HepG2 (cell line): ENCODE data around the gene NOTO. TPM values are rescaled to one million over a fixed set of nuclear protein-coding genes. Genes with fewer than 3 reads are reported as not detected.
A peak's percentile ranks its signal among the peaks of the same experiment; 100 is the strongest.

Source experiments
- CREB3 ChIP-seq: sonication (generic); formaldehyde crosslinking; IDR thresholded peaks from 2 replicates; pipeline ENCODE4 v1.5.0; 2020; ENCODE audit warnings: missing genetic modification reagents
- FOXC1 ChIP-seq: sonication (generic); formaldehyde crosslinking; IDR thresholded peaks from 2 replicates; pipeline ENCODE4 v1.8.0; 2022; ENCODE audit warnings: mild to moderate bottlenecking, missing genetic modification reagents, borderline replicate concordance
- NFYC ChIP-seq: IDR thresholded peaks from 2 replicates; pipeline ENCODE4 v1.6.1; 2016; ENCODE audit warnings: missing genetic modification reagents, missing compliant biosample characterization
- THAP7 ChIP-seq: sonication (generic); formaldehyde crosslinking; IDR thresholded peaks from 2 replicates; pipeline ENCODE4 v1.8.1; 2023; ENCODE audit warnings: mild to moderate bottlenecking, missing genetic modification reagents
- ZBTB40 ChIP-seq, 2 experiments: fragments of 450-650 bp in 1 of 2; sonication (generic) in 1 of 2; formaldehyde crosslinking in 1 of 2; IDR thresholded peaks; 2 replicates each; pipeline versions ENCODE4 v1.6.1 to v1.8.0; 2016 to 2022; ENCODE audit warnings: antibody characterized with exemption in 1 of 2, mild to moderate bottlenecking in 1 of 2, missing genetic modification reagents in 1 of 2
- ZFP36 ChIP-seq: fragments of 150-350 bp; IDR thresholded peaks from 2 replicates; pipeline ENCODE4 v1.6.1; 2018; ENCODE audit warnings: borderline replicate concordance, low read length, low read depth; ENCODE audit not compliant: partially characterized antibody
- ZNF850 ChIP-seq: sonication (generic); formaldehyde crosslinking; conservative IDR thresholded peaks from 2 replicates; pipeline ENCODE4 v1.9.0; 2021; ENCODE audit warnings: mild to moderate bottlenecking, missing genetic modification reagents
- polyA plus RNA-seq, 8 experiments: library from polyadenylated mRNA; depleted of rRNA in 3 of 8; stranded (reverse) in 7 of 8; unstranded in 1 of 8; fragments of >200 nt; fragmentation: Illumina TruSeq in 4 of 8; extraction: Trizol in 4 of 8; gene quantifications; 2 replicates each; pipeline versions ENCODE4 v1.2.1 to v1.2.3, GENCODE V29; 2011 to 2016; ENCODE audit warnings: low read depth in 4 of 8, missing spikeins in 1 of 8, mixed read lengths in 1 of 8; ENCODE audit not compliant: insufficient read depth in 1 of 8
- total RNA-seq, 5 experiments: library from RNA; depleted of rRNA; stranded (reverse); fragments of >200 nt; fragmentation: Illumina TruSeq; extraction: Trizol; gene quantifications; 2 replicates each; pipeline ENCODE4 v1.2.3, GENCODE V29; 2016; ENCODE audit warnings: low read depth in 1 of 5
- TF ChIP-seq, protein P1 (sequence below): IDR thresholded peaks from 2 replicates; pipeline ENCODE4 v1.4.0; 2020; ENCODE audit warnings: mild to moderate bottlenecking, missing genetic modification reagents
- TF ChIP-seq, protein P2 (sequence below): sonication (generic); formaldehyde crosslinking; IDR thresholded peaks from 2 replicates; pipeline ENCODE4 v1.8.1; 2023; ENCODE audit warnings: missing genetic modification reagents, inconsistent platforms, borderline replicate concordance

The NOTO gene
- total and polyA plus RNA-seq, 2 of the 13 experiments (the other 11 are each of a cell fraction or from before 2014, with no cell fraction given) = not detected

GRCh38 chr2:73156539-73157124, 45.7 kb upstream of the NOTO start (continued):
- no peak for TF ChIP-seq ZBTB40 (IDR thresholded peaks at IDR 0.05)
- no peak for TF ChIP-seq ZBTB40 (CRISPR knock-in tag; IDR thresholded peaks at IDR 0.05)
- TF ChIP-seq FOXC1 (CRISPR knock-in tag) = peak; percentile 61; the same call in 1 of the 2 replicates
- TF ChIP-seq NFYC (CRISPR knock-in tag) = no peak
- TF ChIP-seq ZNF850 (CRISPR knock-in tag) = no peak
- TF ChIP-seq CREB3 (CRISPR knock-in tag) = no peak
- TF ChIP-seq, protein P1, sequence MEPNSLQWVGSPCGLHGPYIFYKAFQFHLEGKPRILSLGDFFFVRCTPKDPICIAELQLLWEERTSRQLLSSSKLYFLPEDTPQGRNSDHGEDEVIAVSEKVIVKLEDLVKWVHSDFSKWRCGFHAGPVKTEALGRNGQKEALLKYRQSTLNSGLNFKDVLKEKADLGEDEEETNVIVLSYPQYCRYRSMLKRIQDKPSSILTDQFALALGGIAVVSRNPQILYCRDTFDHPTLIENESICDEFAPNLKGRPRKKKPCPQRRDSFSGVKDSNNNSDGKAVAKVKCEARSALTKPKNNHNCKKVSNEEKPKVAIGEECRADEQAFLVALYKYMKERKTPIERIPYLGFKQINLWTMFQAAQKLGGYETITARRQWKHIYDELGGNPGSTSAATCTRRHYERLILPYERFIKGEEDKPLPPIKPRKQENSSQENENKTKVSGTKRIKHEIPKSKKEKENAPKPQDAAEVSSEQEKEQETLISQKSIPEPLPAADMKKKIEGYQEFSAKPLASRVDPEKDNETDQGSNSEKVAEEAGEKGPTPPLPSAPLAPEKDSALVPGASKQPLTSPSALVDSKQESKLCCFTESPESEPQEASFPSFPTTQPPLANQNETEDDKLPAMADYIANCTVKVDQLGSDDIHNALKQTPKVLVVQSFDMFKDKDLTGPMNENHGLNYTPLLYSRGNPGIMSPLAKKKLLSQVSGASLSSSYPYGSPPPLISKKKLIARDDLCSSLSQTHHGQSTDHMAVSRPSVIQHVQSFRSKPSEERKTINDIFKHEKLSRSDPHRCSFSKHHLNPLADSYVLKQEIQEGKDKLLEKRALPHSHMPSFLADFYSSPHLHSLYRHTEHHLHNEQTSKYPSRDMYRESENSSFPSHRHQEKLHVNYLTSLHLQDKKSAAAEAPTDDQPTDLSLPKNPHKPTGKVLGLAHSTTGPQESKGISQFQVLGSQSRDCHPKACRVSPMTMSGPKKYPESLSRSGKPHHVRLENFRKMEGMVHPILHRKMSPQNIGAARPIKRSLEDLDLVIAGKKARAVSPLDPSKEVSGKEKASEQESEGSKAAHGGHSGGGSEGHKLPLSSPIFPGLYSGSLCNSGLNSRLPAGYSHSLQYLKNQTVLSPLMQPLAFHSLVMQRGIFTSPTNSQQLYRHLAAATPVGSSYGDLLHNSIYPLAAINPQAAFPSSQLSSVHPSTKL (CRISPR knock-in tag) = 0 out of 2 replicates have a peak, but pooled peaks have one; percentile 17
- no peak for TF ChIP-seq ZFP36
- TF ChIP-seq THAP7 (CRISPR knock-in tag) = no peak
- TF ChIP-seq, protein P2, sequence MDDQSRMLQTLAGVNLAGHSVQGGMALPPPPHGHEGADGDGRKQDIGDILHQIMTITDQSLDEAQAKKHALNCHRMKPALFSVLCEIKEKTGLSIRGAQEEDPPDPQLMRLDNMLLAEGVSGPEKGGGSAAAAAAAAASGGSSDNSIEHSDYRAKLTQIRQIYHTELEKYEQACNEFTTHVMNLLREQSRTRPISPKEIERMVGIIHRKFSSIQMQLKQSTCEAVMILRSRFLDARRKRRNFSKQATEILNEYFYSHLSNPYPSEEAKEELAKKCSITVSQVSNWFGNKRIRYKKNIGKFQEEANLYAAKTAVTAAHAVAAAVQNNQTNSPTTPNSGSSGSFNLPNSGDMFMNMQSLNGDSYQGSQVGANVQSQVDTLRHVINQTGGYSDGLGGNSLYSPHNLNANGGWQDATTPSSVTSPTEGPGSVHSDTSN (CRISPR knock-in tag) = no peak
